ENCODE results near the gene GALNTL6. TPM values are rescaled to one million over a fixed set of nuclear protein-coding genes. Genes with fewer than 3 reads are reported as not detected.

Gene GALNTL6
- total and polyA plus RNA-seq, 2 experiments from 2014 or later, result not detected

- no peak overlapping the region for H3K4me3 ChIP-seq
- H3K27ac ChIP-seq, result no peak overlapping the region
- DNase-seq (ENCODE audit: low read depth in 1 of 2, low spot score in 1 of 2), result no peak
- no peaks in the 10 kb centered on the region for H3K36me3 ChIP-seq
- H3K9me3 ChIP-seq (ENCODE audit: low read depth), result no peaks in the 10 kb centered on the region
- H3K4me1 ChIP-seq (ENCODE audit: low read depth), result no peaks in the 10 kb centered on the region
- no peaks in the 10 kb centered on the region for H3K27me3 ChIP-seq
- TF ChIP-seq, protein P1, sequence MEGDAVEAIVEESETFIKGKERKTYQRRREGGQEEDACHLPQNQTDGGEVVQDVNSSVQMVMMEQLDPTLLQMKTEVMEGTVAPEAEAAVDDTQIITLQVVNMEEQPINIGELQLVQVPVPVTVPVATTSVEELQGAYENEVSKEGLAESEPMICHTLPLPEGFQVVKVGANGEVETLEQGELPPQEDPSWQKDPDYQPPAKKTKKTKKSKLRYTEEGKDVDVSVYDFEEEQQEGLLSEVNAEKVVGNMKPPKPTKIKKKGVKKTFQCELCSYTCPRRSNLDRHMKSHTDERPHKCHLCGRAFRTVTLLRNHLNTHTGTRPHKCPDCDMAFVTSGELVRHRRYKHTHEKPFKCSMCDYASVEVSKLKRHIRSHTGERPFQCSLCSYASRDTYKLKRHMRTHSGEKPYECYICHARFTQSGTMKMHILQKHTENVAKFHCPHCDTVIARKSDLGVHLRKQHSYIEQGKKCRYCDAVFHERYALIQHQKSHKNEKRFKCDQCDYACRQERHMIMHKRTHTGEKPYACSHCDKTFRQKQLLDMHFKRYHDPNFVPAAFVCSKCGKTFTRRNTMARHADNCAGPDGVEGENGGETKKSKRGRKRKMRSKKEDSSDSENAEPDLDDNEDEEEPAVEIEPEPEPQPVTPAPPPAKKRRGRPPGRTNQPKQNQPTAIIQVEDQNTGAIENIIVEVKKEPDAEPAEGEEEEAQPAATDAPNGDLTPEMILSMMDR (IDR thresholded peaks at IDR 0.05; ENCODE audit: low read depth, low read length), result no peak
These were observed 1199.4 kb downstream of the GALNTL6 start for GRCh38 chr4:173012608-173013007.

DNA sequence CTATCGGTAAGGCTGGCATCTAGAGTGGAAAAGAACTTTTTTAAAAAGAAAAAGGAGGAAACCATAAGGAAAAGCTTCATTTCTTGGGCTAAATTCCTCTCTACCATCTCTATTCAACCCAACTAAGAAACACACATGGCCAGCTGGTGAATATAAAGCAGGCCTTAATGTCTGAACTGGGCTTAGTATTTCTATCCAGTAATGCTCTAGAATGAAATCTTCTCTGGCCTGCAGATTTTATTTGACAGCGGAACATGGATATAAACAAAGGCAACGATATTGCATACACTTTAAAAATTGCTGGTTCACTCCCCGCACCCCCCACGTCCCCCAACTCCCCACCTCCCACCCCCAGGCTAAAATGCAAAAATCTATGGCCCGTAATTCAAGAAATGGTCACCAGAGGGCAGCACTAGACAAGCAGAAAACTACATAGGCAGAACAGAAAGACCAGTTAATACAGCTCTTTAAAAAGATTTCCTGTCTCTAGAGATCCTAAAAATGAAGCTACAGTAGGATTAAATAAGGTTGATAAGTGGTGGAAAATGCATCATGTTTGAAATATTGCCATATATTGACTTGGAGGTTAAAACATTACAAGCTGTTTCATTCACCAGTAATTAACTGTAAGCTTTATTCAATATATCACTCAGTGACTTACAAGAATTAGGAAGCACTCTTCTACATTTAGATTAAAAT, 1200.2 kb downstream of the GALNTL6 start:
- TF ChIP-seq, protein P1 (IDR thresholded peaks at IDR 0.05; ENCODE audit: low read depth, low read length), result peak; percentile 57
- Histone ChIP-seq H3K4me3 (no peak overlapping the region), H3K9me3 (ENCODE audit: low read depth) (no peaks in the 10 kb centered on the region), H3K27me3 (no peaks in the 10 kb centered on the region), H3K27ac (no peak overlapping the region), H3K4me1 (ENCODE audit: low read depth) (no peaks in the 10 kb centered on the region), H3K36me3 (no peaks in the 10 kb centered on the region)
- peak; percentile 44 to 57 for DNase-seq (ENCODE audit: low read depth in 1 of 2, low spot score in 1 of 2)

DNA sequence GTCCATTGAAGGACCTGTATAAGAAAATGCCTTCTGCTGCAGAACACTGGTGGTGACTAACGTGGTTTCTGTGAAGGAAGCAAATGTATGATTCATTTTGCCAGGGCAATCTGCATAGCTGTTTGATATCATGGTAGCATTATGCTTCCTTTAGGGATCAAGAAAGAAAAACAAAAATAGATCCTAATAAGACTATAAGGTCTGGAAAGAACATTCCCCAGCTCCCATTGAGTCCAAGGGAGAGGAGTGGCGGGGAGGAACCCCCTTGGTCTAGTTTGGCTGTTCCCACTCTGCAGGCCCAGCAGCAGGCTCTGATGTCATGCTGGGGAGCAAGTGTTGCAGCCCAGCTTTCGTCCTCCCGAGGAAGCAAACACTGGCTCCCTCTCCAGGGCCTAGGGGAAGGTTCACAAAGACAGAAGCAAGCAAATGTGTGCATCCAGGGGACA, 1200.9 kb downstream of the GALNTL6 start:
- TF ChIP-seq, protein P1 (IDR thresholded peaks at IDR 0.05; ENCODE audit: low read depth, low read length), result peak; percentile 22
- Histone ChIP-seq H3K4me1 (ENCODE audit: low read depth) (no peaks in the 10 kb centered on the region), H3K36me3 (no peaks in the 10 kb centered on the region), H3K27ac (no peak overlapping the region), H3K27me3 (no peaks in the 10 kb centered on the region), H3K9me3 (ENCODE audit: low read depth) (no peaks in the 10 kb centered on the region), H3K4me3 (no peak overlapping the region)
- peak; percentile 37 to 63 for DNase-seq (ENCODE audit: low read depth in 1 of 2, low spot score in 1 of 2)

DNA sequence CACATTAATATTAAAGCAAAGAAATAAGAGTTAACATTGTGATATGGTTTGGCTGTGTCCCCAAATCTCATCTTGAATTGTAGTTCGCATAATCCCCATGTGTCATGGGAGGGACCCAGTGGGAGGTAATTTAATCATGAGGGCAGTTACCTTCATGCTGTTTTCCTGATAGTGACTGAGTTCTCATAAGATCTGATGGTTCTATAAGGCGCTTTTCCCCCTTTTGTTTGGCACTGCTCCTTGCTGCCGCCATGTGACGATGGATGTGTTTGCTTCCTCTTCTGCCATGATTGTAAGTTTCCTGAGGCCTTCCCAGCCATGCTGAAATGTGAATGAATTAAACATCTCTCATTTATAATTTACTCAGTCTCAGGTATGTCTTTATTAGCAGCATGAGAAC, 1201.6 kb downstream of the GALNTL6 start:
- Histone ChIP-seq H3K9me3 (ENCODE audit: low read depth) (no peaks in the 10 kb centered on the region), H3K4me3 (no peak overlapping the region), H3K4me1 (ENCODE audit: low read depth) (no peaks in the 10 kb centered on the region), H3K36me3 (no peaks in the 10 kb centered on the region), H3K27ac (no peak overlapping the region), H3K27me3 (no peaks in the 10 kb centered on the region)
- TF ChIP-seq, protein P1 (IDR thresholded peaks at IDR 0.05; ENCODE audit: low read depth, low read length), result no peak
- DNase-seq (ENCODE audit: low read depth in 1 of 2, low spot score in 1 of 2), result no peak

GRCh38 chr4:173017802-173018201, 1204.6 kb downstream of the GALNTL6 start:
- H3K27ac ChIP-seq, result no peak overlapping the region
- H3K36me3 ChIP-seq, result no peaks in the 10 kb centered on the region
- no peak for DNase-seq (ENCODE audit: low read depth in 1 of 2, low spot score in 1 of 2)
- H3K9me3 ChIP-seq (ENCODE audit: low read depth), result no peaks in the 10 kb centered on the region
- H3K4me1 ChIP-seq (ENCODE audit: low read depth), result no peaks in the 10 kb centered on the region
- no peak overlapping the region for H3K4me3 ChIP-seq
- TF ChIP-seq, protein P1 (IDR thresholded peaks at IDR 0.05; ENCODE audit: low read depth, low read length), result no peak
- no peaks in the 10 kb centered on the region for H3K27me3 ChIP-seq

All from cardiac muscle cell (in vitro differentiated cells and primary cell).